GM23248 (cell line): ENCODE measurements around the gene ACAA1. TPM values are rescaled to one million over a fixed set of nuclear protein-coding genes. Genes with fewer than 3 reads are reported as not detected.

Source experiments
- DNase-seq: peaks from one replicate; pipeline ENCODE4 v3.0.0-alpha.2; 2015
- H2AFZ ChIP-seq: fragments of 200-600 bp; sonication (generic); 2 replicates; pipeline ENCODE4 v1.6.1; 2016; ENCODE audit warnings: antibody characterized with exemption
- H3F3A ChIP-seq: fragments of 200-600 bp; sonication (generic); 2 replicates; pipeline ENCODE4 v1.6.1; 2016; ENCODE audit warnings: mild to moderate bottlenecking, antibody characterized with exemption, mixed run types; ENCODE audit not compliant: insufficient read depth
- H3K27ac ChIP-seq: fragments of 200-600 bp; sonication (generic); 2 replicates; pipeline ENCODE4 v1.5.1; 2016; ENCODE audit warnings: mild to moderate bottlenecking
- H3K27me3 ChIP-seq: fragments of 200-600 bp; sonication (generic); replicated peaks from 2 replicates; pipeline ENCODE4 v1.6.1; 2016; ENCODE audit warnings: mild to moderate bottlenecking; ENCODE audit not compliant: insufficient read depth
- H3K36me3 ChIP-seq: fragments of 200-600 bp; sonication (generic); 2 replicates; pipeline ENCODE4 v1.6.1; 2016; ENCODE audit warnings: low read depth, mild to moderate bottlenecking
- H3K4me1 ChIP-seq: fragments of 200-600 bp; sonication (generic); 2 replicates; pipeline ENCODE4 v1.6.1; 2016; ENCODE audit warnings: mild to moderate bottlenecking; ENCODE audit not compliant: insufficient read depth
- H3K4me2 ChIP-seq: fragments of 200-600 bp; sonication (generic); one replicate; pipeline ENCODE4 v1.6.1; 2016; ENCODE audit warnings: mild to moderate bottlenecking; ENCODE audit not compliant: unreplicated experiment
- H3K4me3 ChIP-seq: fragments of 200-600 bp; sonication (generic); 2 replicates; pipeline ENCODE4 v1.5.1; 2016; ENCODE audit warnings: mild to moderate bottlenecking
- H3K79me2 ChIP-seq: fragments of 200-600 bp; sonication (generic); 2 replicates; pipeline ENCODE4 v1.6.1; 2016; ENCODE audit warnings: mild to moderate bottlenecking; ENCODE audit not compliant: insufficient read depth
- H3K9ac ChIP-seq: fragments of 200-600 bp; sonication (generic); 2 replicates; pipeline ENCODE4 v1.6.1; 2016; ENCODE audit warnings: mild to moderate bottlenecking
- H3K9me2 ChIP-seq: fragments of 200-600 bp; sonication (generic); 2 replicates; pipeline ENCODE4 v1.6.1; 2016; ENCODE audit warnings: mixed run types, mild to moderate bottlenecking, moderate library complexity; ENCODE audit not compliant: insufficient read depth
- H3K9me3 ChIP-seq: fragments of 200-600 bp; sonication (generic); one replicate; pipeline ENCODE4 v1.6.1; 2017; ENCODE audit warnings: low read depth
- H4K20me1 ChIP-seq: fragments of 200-600 bp; sonication (generic); 2 replicates; pipeline ENCODE4 v1.6.0; 2016; ENCODE audit not compliant: insufficient read depth
- EZH2 ChIP-seq: fragments of 200-600 bp; sonication (generic); IDR thresholded peaks from 2 replicates; pipeline ENCODE4 v1.6.1; 2018; ENCODE audit warnings: antibody characterized with exemption, mild to moderate bottlenecking; ENCODE audit not compliant: insufficient read depth, poor library complexity, severe bottlenecking
- EZH2phosphoT487 ChIP-seq: fragments of 200-600 bp; sonication (generic); IDR thresholded peaks from 2 replicates; pipeline ENCODE4 v1.6.1; 2018; ENCODE audit warnings: antibody characterized with exemption, moderate library complexity, mild to moderate bottlenecking, low read depth; ENCODE audit not compliant: insufficient read depth
- WGBS, 2 experiments: methylation state at CpG; one replicate each; pipeline ENCODE4 v1.1.6; 2015 to 2017; ENCODE audit warnings: low lambda C conversion rate in 2 of 2, low coverage in 1 of 2; ENCODE audit errors: missing lambda C conversion rate in 2 of 2; 5-methylcytosine and 5-hydroxymethylcytosine counted together
- in situ Hi-C: fragments of 300-500 bp; cut with MboI; formaldehyde crosslinking; loops from 2 replicates; pipeline ENCODE4 v1.15.0; 2020
- polyA plus RNA-seq: library from polyadenylated mRNA; unstranded; fragments of >200 nt; fragmentation: Nextera tagmentation; extraction: Ambion mirVana; gene quantifications from 2 replicates; pipeline ENCODE4 v1.2.1, GENCODE V29; 2016
- total RNA-seq: library from RNA; depleted of rRNA; stranded (reverse); fragments of >200 nt; shearing (Covaris generic); gene quantifications from 2 replicates; pipeline ENCODE4 v1.2.3, GENCODE V29; 2014

ACAA1 gene
- total and polyA plus RNA-seq, 2 experiments from 2014 or later = 32.9 to 50.5 TPM

DNA sequence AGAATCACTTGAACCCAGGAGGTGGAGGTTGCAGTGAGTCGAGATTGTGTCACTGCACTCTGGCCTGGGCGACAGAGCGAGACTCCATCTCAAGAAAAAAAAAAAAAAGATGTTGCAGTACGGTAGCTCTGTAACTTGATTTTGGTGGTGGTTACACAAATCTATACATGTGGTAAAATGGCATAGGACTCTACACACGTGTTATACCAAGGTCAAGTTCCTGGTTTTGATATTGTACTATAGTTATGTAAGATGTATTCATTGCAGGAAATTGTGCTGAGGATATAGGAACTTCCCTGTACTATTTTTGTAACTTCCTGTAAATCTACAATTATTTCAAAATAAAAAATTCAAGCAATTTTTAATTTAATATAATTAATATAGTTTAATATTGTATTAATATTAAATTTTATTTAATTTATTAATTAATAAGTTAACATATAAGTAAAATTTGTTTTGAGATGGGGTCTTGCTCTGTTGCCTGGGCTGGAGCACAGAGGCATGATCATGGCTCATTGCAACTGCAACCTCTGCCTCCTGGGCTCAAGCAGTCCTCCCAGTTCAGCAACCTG lies 11.5 kb upstream of the ACAA1 start:
- Histone ChIP-seq H3K27me3 (no peaks in the 10 kb centered on the region), H3F3A (peaks cover 18% of the 10 kb centered on the region; the same call in 1 of the 2 replicates), H3K4me2 (no peak overlapping the region), H3K4me1 (peaks cover 8% of the 10 kb centered on the region), H3K36me3 (no peaks in the 10 kb centered on the region), H3K79me2 (no peaks in the 10 kb centered on the region), H3K9me2 (no peaks in the 10 kb centered on the region), H3K9ac (no peak overlapping the region), H3K9me3 (no peaks in the 10 kb centered on the region), H2AFZ (no peak overlapping the region), H3K27ac (no peak overlapping the region), H3K4me3 (no peak overlapping the region), H4K20me1 (no peaks in the 10 kb centered on the region)
- DNase-seq = no peak
- WGBS, 2 experiments = 73 to 80% methylated on average over 5 of the region's 5 CpGs
- TF ChIP-seq EZH2phosphoT487 = no peak
- no peak for TF ChIP-seq EZH2
- in situ Hi-C loops = no loop called here

DNA sequence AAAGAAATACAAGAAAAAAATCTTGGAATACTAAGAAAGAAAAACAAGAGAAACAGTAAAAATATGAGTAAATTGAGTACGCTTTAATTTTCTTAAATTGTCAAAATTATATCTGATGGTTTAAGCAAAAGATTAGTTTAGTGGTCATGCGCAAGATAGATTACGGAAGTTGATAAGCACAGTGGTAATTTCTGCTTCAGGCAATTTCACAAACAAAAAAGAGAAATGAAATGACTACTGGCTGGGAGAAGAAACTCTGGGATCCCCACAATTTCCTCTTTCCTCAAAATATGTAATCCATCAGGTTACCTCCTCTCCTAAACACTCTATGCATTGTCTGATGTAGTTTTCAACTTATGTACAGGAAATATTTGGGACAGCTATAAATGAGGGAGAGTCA lies 10.5 kb upstream of the ACAA1 start:
- Histone ChIP-seq H3K4me2 (no peak overlapping the region), H4K20me1 (no peaks in the 10 kb centered on the region), H3K9me3 (no peaks in the 10 kb centered on the region), H3K4me3 (no peak overlapping the region), H3K79me2 (no peaks in the 10 kb centered on the region), H3K9me2 (no peaks in the 10 kb centered on the region), H3K27ac (no peak overlapping the region), H3F3A (peaks cover 12% of the 10 kb centered on the region; the same call in 1 of the 2 replicates), H3K36me3 (no peaks in the 10 kb centered on the region), H2AFZ (no peak overlapping the region), H3K4me1 (peaks cover 8% of the 10 kb centered on the region), H3K27me3 (no peaks in the 10 kb centered on the region), H3K9ac (no peak overlapping the region)
- DNase-seq = no peak
- TF ChIP-seq EZH2phosphoT487 (no peak), EZH2 (no peak)
- in situ Hi-C loops = no loop called here
- WGBS, 2 experiments = 91 to 92% methylated on average over 3 of the region's 3 CpGs

DNA sequence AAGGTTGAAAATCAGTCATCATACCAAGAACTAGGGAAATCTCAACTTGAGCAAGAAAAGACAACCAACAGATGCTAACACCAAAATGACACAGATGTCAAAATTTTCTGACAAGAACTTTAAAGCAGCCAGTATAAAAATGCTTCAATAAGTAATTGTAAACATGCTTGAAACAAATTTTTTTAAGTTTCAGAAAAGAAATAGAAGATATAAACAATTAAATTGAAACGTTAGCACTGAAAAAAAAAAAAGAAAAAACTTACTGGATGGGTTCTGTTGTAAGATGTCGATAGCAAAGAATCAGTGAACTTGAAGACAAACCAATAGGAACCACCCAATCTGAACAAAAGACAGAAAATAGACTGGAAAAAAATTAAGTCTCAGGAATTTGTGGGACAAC lies 9.6 kb upstream of the ACAA1 start:
- Histone ChIP-seq H3K9me2 (no peaks in the 10 kb centered on the region), H4K20me1 (no peaks in the 10 kb centered on the region), H3K4me1 (peaks cover 3% of the 10 kb centered on the region), H3F3A (peaks cover 8% of the 10 kb centered on the region; the same call in 1 of the 2 replicates), H3K27me3 (no peaks in the 10 kb centered on the region), H3K79me2 (no peaks in the 10 kb centered on the region), H3K27ac (no peak overlapping the region), H3K4me2 (no peak overlapping the region), H3K4me3 (no peak overlapping the region), H2AFZ (no peak overlapping the region), H3K9me3 (no peaks in the 10 kb centered on the region), H3K36me3 (no peaks in the 10 kb centered on the region), H3K9ac (no peak overlapping the region)
- in situ Hi-C loops = no loop called here
- no peak for TF ChIP-seq EZH2phosphoT487
- no peak for DNase-seq
- 66 to 74% methylated on average over 2 of the region's 2 CpGs for WGBS, 2 experiments

DNA sequence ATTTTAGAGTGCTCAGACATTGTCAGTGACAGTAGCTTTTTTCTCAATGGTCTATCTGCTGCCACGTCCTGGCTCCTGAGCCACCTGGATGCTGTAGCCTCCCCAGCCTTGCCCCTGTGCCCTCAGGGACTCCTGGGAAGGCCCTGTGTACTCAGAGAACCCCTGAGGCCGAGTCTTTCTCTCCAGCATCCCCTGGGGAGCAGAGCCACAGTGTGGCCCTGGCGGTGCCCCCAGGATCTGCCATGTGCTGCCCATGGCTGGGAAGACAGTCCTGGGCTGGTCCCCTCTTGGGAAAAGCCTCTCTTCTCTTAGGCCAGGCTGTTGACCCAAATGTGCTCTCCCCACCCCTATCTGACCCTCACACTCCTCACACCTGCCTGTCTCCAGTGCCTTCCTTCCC lies 6.6 kb upstream of the ACAA1 start:
- no peak for TF ChIP-seq EZH2phosphoT487
- no peak for TF ChIP-seq EZH2
- in situ Hi-C loops = no loop called here
- Histone ChIP-seq H3K9me3 (no peaks in the 10 kb centered on the region), H3K36me3 (no peaks in the 10 kb centered on the region), H3K4me1 (0 out of 2 replicates have a peak, but pooled peaks cover 5% of the 10 kb centered on the region), H3K4me2 (no peak overlapping the region), H3K27me3 (no peaks in the 10 kb centered on the region), H3K4me3 (no peak overlapping the region), H2AFZ (no peak overlapping the region), H4K20me1 (no peaks in the 10 kb centered on the region), H3K9me2 (no peaks in the 10 kb centered on the region), H3K27ac (no peak overlapping the region), H3K9ac (no peak overlapping the region), H3K79me2 (peaks cover 15% of the 10 kb centered on the region), H3F3A (no peaks in the 10 kb centered on the region)
- WGBS, 2 experiments = 54 to 59% methylated on average over 3 of the region's 3 CpGs
- no peak for DNase-seq
